ENCODE results near the gene B4GAT1. TPM values are rescaled to one million over a fixed set of nuclear protein-coding genes. Genes with fewer than 3 reads are reported as not detected.
"Not testable (repeated sequence)": the region's sequence is repeated elsewhere in the genome, so short reads cannot be mapped to it uniquely, and the experiment has no call there.

Gene B4GAT1
- total and polyA plus RNA-seq, 9 of the 15 experiments (the other 6 are each of a cell fraction or from before 2014, with no cell fraction given) = 0.86 to 9.5 (median 3.8) TPM

GRCh38 chr11:66320748-66321147 lies 26.7 kb downstream of the B4GAT1 start:
- H3K9me1 ChIP-seq (ENCODE audit: control insufficient read depth, insufficient read depth, low read length); H2AFZ ChIP-seq (ENCODE audit: low read depth, low read length); H3K27me3 ChIP-seq (ENCODE audit: control insufficient read depth in 2 of 2, insufficient read depth in 2 of 2, low read length in 2 of 2); H3K9me3 ChIP-seq (replicated peaks; ENCODE audit: control insufficient read depth, insufficient read depth, low read depth, low read length); ATAC-seq; intact Hi-C loops (cut with micrococcal nuclease); in situ Hi-C loops (cut with MboI); BruUV-seq (replicated peaks); H3K4me3 ChIP-seq; H3K36me3 ChIP-seq (ENCODE audit: control insufficient read depth, insufficient read depth, low read length); DNase-seq (ENCODE audit: extremely low read depth in 1 of 4, low spot score in 3 of 4); H3K9ac ChIP-seq (ENCODE audit: insufficient read depth in 1 of 2, low read depth in 2 of 2, low read length in 2 of 2); H3K79me2 ChIP-seq (ENCODE audit: control insufficient read depth, insufficient read depth, low read length); FAIRE-seq; H3K27ac ChIP-seq (ENCODE audit: extremely low read depth, low read depth, low read length); H4K20me1 ChIP-seq (replicated peaks; ENCODE audit: control insufficient read depth, insufficient read depth, low read length); CTCF ChIA-PET (ENCODE audit: low intra/inter-chr PET ratio); H3K4me2 ChIP-seq (ENCODE audit: insufficient read depth, low read length); POLR2A ChIA-PET: not testable (repeated sequence)
- TF ChIP-seq KDM1A (IDR thresholded peaks at IDR 0.05) (peak in 1 of 2 experiments; percentile 13; a peak in 1 of 4 replicates), BCOR (IDR thresholded peaks at IDR 0.05) (peak; percentile 53; the same call in 1 of the 2 replicates)
- WGBS (ENCODE audit: insufficient coverage, low coverage, missing lambda C conversion rate) = 20% methylated on average over 4 of the region's 6 CpGs
- H3K4me1 ChIP-seq (replicated peaks in 1 of 2; ENCODE audit: control insufficient read depth in 2 of 2, insufficient read depth in 2 of 2, low read length in 2 of 2) = peaks cover 0 to 46% of the 10 kb centered on the region in 2 experiments; a peak in 2 of 5 replicates

GRCh38 chr11:66320289-66320688 lies 27.1 kb downstream of the B4GAT1 start:
- TF ChIP-seq AFF1 (IDR thresholded peaks at IDR 0.05; ENCODE audit: low read depth in 1 of 2, partially characterized antibody in 2 of 2) = peak in 1 of 2 experiments; percentile 93
- H3K4me3 ChIP-seq; POLR2A ChIA-PET; FAIRE-seq; BruUV-seq (replicated peaks); CTCF ChIA-PET (ENCODE audit: low intra/inter-chr PET ratio); H3K79me2 ChIP-seq (ENCODE audit: control insufficient read depth, insufficient read depth, low read length); H3K9ac ChIP-seq (ENCODE audit: insufficient read depth in 1 of 2, low read depth in 2 of 2, low read length in 2 of 2); H4K20me1 ChIP-seq (replicated peaks; ENCODE audit: control insufficient read depth, insufficient read depth, low read length); H3K36me3 ChIP-seq (ENCODE audit: control insufficient read depth, insufficient read depth, low read length); H3K4me2 ChIP-seq (ENCODE audit: insufficient read depth, low read length); H2AFZ ChIP-seq (ENCODE audit: low read depth, low read length); H3K9me3 ChIP-seq (replicated peaks; ENCODE audit: control insufficient read depth, insufficient read depth, low read depth, low read length); intact Hi-C loops (cut with micrococcal nuclease); H3K27me3 ChIP-seq (ENCODE audit: control insufficient read depth in 2 of 2, insufficient read depth in 2 of 2, low read length in 2 of 2); ATAC-seq; DNase-seq (ENCODE audit: extremely low read depth in 1 of 4, low spot score in 3 of 4); H3K9me1 ChIP-seq (ENCODE audit: control insufficient read depth, insufficient read depth, low read length); in situ Hi-C loops (cut with MboI); H3K27ac ChIP-seq (ENCODE audit: extremely low read depth, low read depth, low read length): not testable (repeated sequence)
- H3K4me1 ChIP-seq (replicated peaks in 1 of 2; ENCODE audit: control insufficient read depth in 2 of 2, insufficient read depth in 2 of 2, low read length in 2 of 2) = peaks cover 0 to 48% of the 10 kb centered on the region in 2 experiments; a peak in 2 of 5 replicates
- 27% methylated on average over 1 of the region's 2 CpGs for WGBS (ENCODE audit: insufficient coverage, low coverage, missing lambda C conversion rate)
